Measurements from ENCODE around the gene BCKDK. TPM values are rescaled to one million over a fixed set of nuclear protein-coding genes. Genes with fewer than 3 reads are reported as not detected.
A peak's percentile ranks its signal among the peaks of the same experiment; 100 is the strongest.

BCKDK gene
- total RNA-seq, 1 donor = 30.0 TPM

GRCh38 chr16:31157136-31157535 is 49.0 kb downstream of the BCKDK start:
- Histone ChIP-seq H4K20me1 (ENCODE audit: insufficient read depth, low read length) (no peaks in the 10 kb centered on the region), H3K27me3 (ENCODE audit: insufficient read depth, low read length) (peaks cover 3% of the 10 kb centered on the region), H3K36me3 (ENCODE audit: insufficient read depth, low read length) (no peaks in the 10 kb centered on the region), H3K79me2 (ENCODE audit: insufficient read depth, low read length) (no peaks in the 10 kb centered on the region), H2AFZ (ENCODE audit: low read length) (peak overlapping the region; percentile 56), H3K4me1 (ENCODE audit: insufficient read depth, low read length) (no peaks in the 10 kb centered on the region), H3K27ac (ENCODE audit: low read depth, low read length) (no peak overlapping the region), H3K9me3 (ENCODE audit: low read depth, low read length) (no peaks in the 10 kb centered on the region), H3K4me2 (ENCODE audit: insufficient read depth, low read length) (no peak overlapping the region), H3K4me3 (ENCODE audit: insufficient read depth, low read length) (no peak overlapping the region)
- no peak for TF ChIP-seq CTCF (IDR thresholded peaks at IDR 0.05; ENCODE audit: extremely low read depth, low read depth, low read length)
- no peak for DNase-seq (ENCODE audit: insufficient read length, low spot score, missing footprints)

Other genes with a start within 250 kb of the BCKDK start
- gene BCL7C, start 214.3 kb upstream of the BCKDK start, total RNA-seq = 33.3 and 36.2 TPM in 2 replicates
- 2.9 and 3.3 TPM in 2 replicates for gene CTF1, start 211.8 kb upstream of the BCKDK start, total RNA-seq
- gene FBXL19, start 184.8 kb upstream of the BCKDK start, total RNA-seq = 12.7 and 14.5 TPM in 2 replicates
- gene ORAI3, start 159.3 kb upstream of the BCKDK start, total RNA-seq = 63.3 and 66.0 TPM in 2 replicates
- 2.2 and 2.9 TPM in 2 replicates for gene SETD1A, start 150.6 kb upstream of the BCKDK start, total RNA-seq
- gene HSD3B7, start 123.2 kb upstream of the BCKDK start, total RNA-seq = 45.6 and 47.7 TPM in 2 replicates
- 0.72 and 2.9 TPM in 2 replicates for gene STX1B, start 97.7 kb upstream of the BCKDK start, total RNA-seq
- 26.8 and 30.6 TPM in 2 replicates for gene STX4, start 74.8 kb upstream of the BCKDK start, total RNA-seq
- 14.4 and 14.5 TPM in 2 replicates for gene ZNF668, start 34.1 kb upstream of the BCKDK start, total RNA-seq
- gene ZNF646, start 34.0 kb upstream of the BCKDK start, total RNA-seq = 15.6 and 18.5 TPM in 2 replicates
- gene PRSS53, start 19.4 kb upstream of the BCKDK start, total RNA-seq = 2.7 and 2.9 TPM in 2 replicates
- gene VKORC1, start 13.6 kb upstream of the BCKDK start, total RNA-seq = 132 and 147 TPM in 2 replicates
- gene KAT8, start 9.3 kb downstream of the BCKDK start, total RNA-seq = 31.8 and 35.1 TPM in 2 replicates
- gene PRSS8, start 27.3 kb downstream of the BCKDK start, total RNA-seq = not detected in 2 replicates
- gene PRSS36, start 41.7 kb downstream of the BCKDK start, total RNA-seq = 0.29 TPM in 1 of 2 replicates, not detected in the other
- gene FUS, start 71.8 kb downstream of the BCKDK start, total RNA-seq = 24.2 and 30.4 TPM in 2 replicates
- gene PYCARD, start 94.4 kb downstream of the BCKDK start, total RNA-seq = 53.9 and 61.5 TPM in 2 replicates
- gene TRIM72, start 105.7 kb downstream of the BCKDK start, total RNA-seq = not detected in 2 replicates
- gene PYDC1, start 108.7 kb downstream of the BCKDK start, total RNA-seq = not detected in 2 replicates
- gene ITGAM, start 151.6 kb downstream of the BCKDK start, total RNA-seq = 0.36 TPM in 1 of 2 replicates, not detected in the other
- gene ITGAX, start 246.8 kb downstream of the BCKDK start, total RNA-seq = under 0.01 and 0.36 TPM in 2 replicates